CD4-positive, alpha-beta T cell treated with Interleukin-10 for 1 hour (primary cell): ENCODE measurements around the gene ZEB2.

Experiments used
- DNase-seq: peaks from one replicate; pipeline ENCODE4 v3.0.0-alpha.2; 2020

Gene ZEB2

GRCh38 chr2:144447535-144447934 lies 72.4 kb downstream of the ZEB2 start:
- no peak for DNase-seq

- no peak for DNase-seq
Observed at GRCh38 chr2:144446136-144446535, 73.8 kb downstream of the ZEB2 start.

GRCh38 chr2:144445196-144445595 lies 74.7 kb downstream of the ZEB2 start:
- no peak for DNase-seq

- DNase-seq: no peak
Observed at GRCh38 chr2:144443837-144444817, 75.8 kb downstream of the ZEB2 start.

- no peak for DNase-seq
Observed at GRCh38 chr2:144441711-144442141, 78.2 kb downstream of the ZEB2 start.

- DNase-seq: no peak
Observed at GRCh38 chr2:144439993-144440392, 79.9 kb downstream of the ZEB2 start.

- DNase-seq: no peak
Observed at GRCh38 chr2:144438801-144439631, 80.9 kb downstream of the ZEB2 start.

- DNase-seq: no peak
Observed at GRCh38 chr2:144437636-144438035, 82.3 kb downstream of the ZEB2 start.

GRCh38 chr2:144434425-144435222 lies 85.3 kb downstream of the ZEB2 start:
- no peak for DNase-seq

GRCh38 chr2:144432921-144433320 lies 87.0 kb downstream of the ZEB2 start:
- no peak for DNase-seq

GRCh38 chr2:144431998-144432397 lies 87.9 kb downstream of the ZEB2 start:
- no peak for DNase-seq

- DNase-seq: peak; percentile 34
Observed at GRCh38 chr2:144431392-144431783, 88.5 kb downstream of the ZEB2 start.

- peak; percentile 28 for DNase-seq
Observed at GRCh38 chr2:144430722-144431391, 89.1 kb downstream of the ZEB2 start.

- DNase-seq: no peak
Observed at GRCh38 chr2:144429396-144430112, 90.4 kb downstream of the ZEB2 start.

- DNase-seq: no peak
Observed at GRCh38 chr2:144426981-144427479, 92.9 kb downstream of the ZEB2 start.

- DNase-seq: no peak
Observed at GRCh38 chr2:144426355-144426754, 93.6 kb downstream of the ZEB2 start.

GRCh38 chr2:144424559-144425240 lies 95.2 kb downstream of the ZEB2 start:
- no peak for DNase-seq

- no peak for DNase-seq
Observed at GRCh38 chr2:144421606-144422510, 98.1 kb downstream of the ZEB2 start.

GRCh38 chr2:144419218-144419617 lies 100.7 kb downstream of the ZEB2 start:
- no peak for DNase-seq

- DNase-seq: no peak
Observed at GRCh38 chr2:144415386-144415785, 104.5 kb downstream of the ZEB2 start.
